GM12891 (cell line): ENCODE measurements around the gene LRCH1.

Source experiments
- POLR2A ChIP-seq: IDR thresholded peaks from 2 replicates; pipeline ENCODE4 v1.6.1; 2011; ENCODE audit warnings: low read depth, low read length, control low read depth
- POLR2AphosphoS5 ChIP-seq: IDR thresholded peaks from 2 replicates; pipeline ENCODE4 v1.6.1; 2011; ENCODE audit warnings: low read depth, low read length, control low read depth
- TAF1 ChIP-seq: IDR thresholded peaks from 2 replicates; pipeline ENCODE4 v1.6.1; 2011; ENCODE audit warnings: low read depth, low read length, control low read depth

DNA sequence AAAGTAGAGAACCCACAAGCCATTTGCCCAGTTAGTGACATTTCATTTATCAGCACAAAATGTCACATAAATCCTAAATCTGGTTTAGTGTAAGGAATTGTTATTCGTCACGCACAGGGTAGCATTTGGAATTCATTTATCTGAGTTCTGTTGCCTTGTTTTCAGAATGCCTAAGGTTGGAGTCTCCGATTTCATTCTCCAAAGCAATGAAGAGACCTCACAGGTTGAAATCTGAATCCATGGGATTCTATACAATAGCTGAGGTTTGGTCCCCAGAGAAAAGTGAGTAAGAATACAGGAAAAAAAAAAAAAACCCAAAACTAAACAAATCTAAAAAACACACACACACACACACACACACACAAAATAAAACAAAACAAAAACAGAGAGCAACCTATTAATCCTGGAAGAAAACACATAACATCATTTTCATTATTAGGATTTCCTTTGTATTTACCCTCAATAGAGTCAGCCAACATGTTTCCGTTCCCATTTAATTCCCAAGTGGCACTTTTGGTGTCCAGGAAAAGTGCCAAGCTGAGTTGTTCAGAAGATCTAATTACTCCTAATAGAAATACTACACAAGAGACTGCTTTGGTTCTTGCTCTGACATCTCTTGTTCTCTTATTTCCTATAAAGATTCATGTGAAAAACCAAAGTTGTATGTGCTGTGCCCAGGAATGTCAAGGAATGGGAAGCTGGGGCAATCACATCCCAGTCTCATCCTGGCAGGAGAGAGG lies 36.2 kb upstream of the LRCH1 start:
- TF ChIP-seq POLR2AphosphoS5 = no peak
- TF ChIP-seq POLR2A = no peak
- TF ChIP-seq TAF1 = no peak
